Chondrocyte (in vitro differentiated cells): ENCODE data around the gene F11R. TPM values are rescaled to one million over a fixed set of nuclear protein-coding genes. Genes with fewer than 3 reads are reported as not detected.
A peak's percentile ranks its signal among the peaks of the same experiment; 100 is the strongest.
"Not testable (repeated sequence)": the region's sequence is repeated elsewhere in the genome, so short reads cannot be mapped to it uniquely, and the experiment has no call there.

ENCODE experiments used
- DNase-seq: peaks from one replicate; pipeline ENCODE4 v3.0.0; 2021; ENCODE audit warnings: mixed read lengths, low spot score
- H3K27ac Mint-ChIP-seq: one replicate; pipeline ENCODE4 v1.8.0; 2021; ENCODE audit warnings: mild to moderate bottlenecking, moderate library complexity, mixed read lengths; ENCODE audit not compliant: unreplicated experiment
- H3K27me3 Mint-ChIP-seq: 2 replicates; pipeline ENCODE4 v1.8.0; 2021; ENCODE audit warnings: low read depth, mixed read lengths
- H3K36me3 Mint-ChIP-seq: 2 replicates; pipeline ENCODE4 v1.8.0; 2021; ENCODE audit warnings: low read depth, mixed read lengths
- H3K4me1 Mint-ChIP-seq: 2 replicates; pipeline ENCODE4 v1.8.0; 2021; ENCODE audit warnings: low read depth, mild to moderate bottlenecking, mixed read lengths
- H3K4me3 Mint-ChIP-seq: one replicate; pipeline ENCODE4 v1.8.0; 2021; ENCODE audit warnings: mild to moderate bottlenecking, moderate library complexity, mixed read lengths; ENCODE audit not compliant: unreplicated experiment
- H3K9me3 Mint-ChIP-seq: 2 replicates; pipeline ENCODE4 v1.8.0; 2021; ENCODE audit warnings: low read depth, mixed read lengths
- CTCF ChIP-seq: fragments of 200-600 bp; sonication (generic); IDR thresholded peaks from 2 replicates; pipeline ENCODE4 v1.5.0; 2021; ENCODE audit warnings: antibody characterized with exemption, mild to moderate bottlenecking, moderate library complexity
- total RNA-seq: library from RNA; stranded (reverse); gene quantifications from 3 replicates; pipeline ENCODE4 v1.2.1, GENCODE V29; 2021

F11R gene
- total RNA-seq, 1 donor from 2014 or later: 0.90 TPM

- no peak for DNase-seq
- Mint-ChIP-seq H3K27me3 (peaks cover 22% of the 10 kb centered on the region), H3K4me1 (no peaks in the 10 kb centered on the region), H3K27ac (no peak overlapping the region), H3K36me3 (no peaks in the 10 kb centered on the region), H3K9me3 (no peaks in the 10 kb centered on the region), H3K4me3 (no peak overlapping the region)
- peak; percentile 77 for TF ChIP-seq CTCF
These were observed 69.4 kb downstream of the F11R start for GRCh38 chr1:160951443-160952128.

GRCh38 chr1:160950657-160951056 lies 70.3 kb downstream of the F11R start:
- Mint-ChIP-seq H3K27ac (no peak overlapping the region), H3K4me3 (no peak overlapping the region), H3K4me1 (no peaks in the 10 kb centered on the region)

GRCh38 chr1:160949881-160950280 lies 71.1 kb downstream of the F11R start:
- Mint-ChIP-seq H3K27ac (no peak overlapping the region), H3K9me3 (no peaks in the 10 kb centered on the region), H3K4me3 (no peak overlapping the region), H3K36me3 (no peaks in the 10 kb centered on the region), H3K4me1 (no peaks in the 10 kb centered on the region), H3K27me3 (peaks cover 23% of the 10 kb centered on the region)
- no peak for TF ChIP-seq CTCF
- no peak for DNase-seq

More at GRCh38 chr1:160950657-160951056, 70.3 kb downstream of the F11R start:
- Mint-ChIP-seq H3K9me3 (no peaks in the 10 kb centered on the region), H3K27me3 (peaks cover 22% of the 10 kb centered on the region), H3K36me3 (no peaks in the 10 kb centered on the region)
- TF ChIP-seq CTCF: no peak
- no peak for DNase-seq

GRCh38 chr1:160949216-160949880 lies 71.6 kb downstream of the F11R start:
- not testable (repeated sequence) for H3K4me1 Mint-ChIP-seq, H3K27ac Mint-ChIP-seq, H3K4me3 Mint-ChIP-seq, DNase-seq, H3K9me3 Mint-ChIP-seq, H3K36me3 Mint-ChIP-seq
- peaks cover 25% of the 10 kb centered on the region for H3K27me3 Mint-ChIP-seq

- DNase-seq, H3K36me3 Mint-ChIP-seq: not testable (repeated sequence)
These were observed 73.7 kb downstream of the F11R start for GRCh38 chr1:160947174-160947759.

GRCh38 chr1:160945881-160946280 lies 75.1 kb downstream of the F11R start:
- H3K4me3 Mint-ChIP-seq, H3K36me3 Mint-ChIP-seq, H3K4me1 Mint-ChIP-seq, DNase-seq, H3K27ac Mint-ChIP-seq, H3K9me3 Mint-ChIP-seq, H3K27me3 Mint-ChIP-seq: not testable (repeated sequence)

More at GRCh38 chr1:160947174-160947759, 73.7 kb downstream of the F11R start:
- H3K4me1 Mint-ChIP-seq, H3K9me3 Mint-ChIP-seq, H3K27ac Mint-ChIP-seq, H3K4me3 Mint-ChIP-seq: not testable (repeated sequence)
- peaks cover 11% of the 10 kb centered on the region for H3K27me3 Mint-ChIP-seq

Other genes starting within 250 kb of the F11R start
- not detected in 3 replicates for gene LY9, start 225.0 kb downstream of the F11R start, total RNA-seq
- not detected in 3 replicates for gene CD244, start 158.3 kb downstream of the F11R start, total RNA-seq
- gene ITLN1, start 136.0 kb downstream of the F11R start, total RNA-seq: not detected in 3 replicates
- not detected in 3 replicates for gene ITLN2, start 66.3 kb downstream of the F11R start, total RNA-seq
- gene TSTD1, start 17.8 kb upstream of the F11R start, total RNA-seq: 0.70 TPM in 1 of 3 replicates, not detected in the others
- gene USF1, start 24.8 kb upstream of the F11R start, total RNA-seq: 34.3 to 44.6 TPM (median 35.3 TPM) in 3 replicates
- gene ARHGAP30, start 48.7 kb upstream of the F11R start, total RNA-seq: not detected in 3 replicates
- gene NECTIN4, start 68.4 kb upstream of the F11R start, total RNA-seq: 0.12 to 0.26 TPM (median 0.12 TPM) in 3 replicates
- gene KLHDC9, start 77.2 kb upstream of the F11R start, total RNA-seq: 1.1 to 4.4 TPM (median 1.6 TPM) in 3 replicates
- gene PFDN2, start 96.9 kb upstream of the F11R start, total RNA-seq: 53.7 to 58.7 TPM (median 57.9 TPM) in 3 replicates
- gene NIT1, start 97.0 kb upstream of the F11R start, total RNA-seq: 25.3 to 33.1 TPM (median 27.6 TPM) in 3 replicates
- gene DEDD, start 111.5 kb upstream of the F11R start, total RNA-seq: 34.7 to 38.3 TPM (median 36.7 TPM) in 3 replicates
- 84.2 to 95.6 TPM (median 89.4 TPM) in 3 replicates for gene UFC1, start 132.8 kb upstream of the F11R start, total RNA-seq
- 15.7 to 24.8 TPM (median 16.0 TPM) in 3 replicates for gene USP21, start 138.3 kb upstream of the F11R start, total RNA-seq
- gene PPOX, start 145.3 kb upstream of the F11R start, total RNA-seq: 21.6 to 38.8 TPM (median 25.6 TPM) in 3 replicates
- 22.4 to 23.7 TPM (median 23.0 TPM) in 3 replicates for gene B4GALT3, start 156.4 kb upstream of the F11R start, total RNA-seq
- gene ADAMTS4, start 177.9 kb upstream of the F11R start, total RNA-seq: 1.5 to 2.8 TPM (median 2.2 TPM) in 3 replicates
- gene NDUFS2, start 181.2 kb upstream of the F11R start, total RNA-seq: 50.6 to 59.2 TPM (median 55.2 TPM) in 3 replicates
- not detected in 3 replicates for gene FCER1G, start 194.1 kb upstream of the F11R start, total RNA-seq
- not detected in 3 replicates for gene APOA2, start 202.5 kb upstream of the F11R start, total RNA-seq
- gene TOMM40L, start 204.9 kb upstream of the F11R start, total RNA-seq: 9.4 to 15.8 TPM (median 10.0 TPM) in 3 replicates
- gene NR1I3, start 217.1 kb upstream of the F11R start, total RNA-seq: not detected in 3 replicates
- gene PCP4L1, start 237.6 kb upstream of the F11R start, total RNA-seq: 0.23 to 0.35 TPM in 2 of 3 replicates, not detected in the other